GM18505 (cell line): Measurements from ENCODE around the gene EMC7.

Experiments used
- ATAC-seq: cut with Tn5 transposase; IDR thresholded peaks from one replicate; pipeline ENCODE4 v1.9.1; 2021; ENCODE audit not compliant: unreplicated experiment
- POLR2A ChIP-seq: IDR thresholded peaks from 4 replicates; pipeline ENCODE4 v1.6.1; 2011; ENCODE audit warnings: borderline replicate concordance; ENCODE audit not compliant: insufficient read depth, insufficient read length; ENCODE audit errors: extremely low read depth

Gene EMC7

DNA sequence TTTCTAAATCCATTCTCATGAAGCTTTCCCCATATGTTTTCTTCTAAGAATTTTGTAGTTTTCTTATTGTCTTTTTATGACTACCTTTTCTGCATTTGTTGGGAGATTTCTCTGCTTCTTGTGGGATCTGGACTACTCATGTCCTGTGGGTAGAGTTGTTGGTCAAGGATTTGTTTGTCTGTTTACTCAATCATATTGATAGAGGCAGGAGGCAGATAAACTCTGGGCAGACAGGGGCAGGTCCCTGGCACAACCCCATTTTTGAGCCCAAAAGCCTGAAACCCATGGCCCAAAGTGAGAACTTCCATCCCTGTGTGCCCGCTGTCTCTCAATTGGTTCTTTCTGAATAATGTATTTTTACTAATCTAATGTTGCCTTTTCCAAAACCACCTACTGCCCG, 12.6 kb upstream of the EMC7 start:
- no peak for TF ChIP-seq POLR2A
- no peak for ATAC-seq

DNA sequence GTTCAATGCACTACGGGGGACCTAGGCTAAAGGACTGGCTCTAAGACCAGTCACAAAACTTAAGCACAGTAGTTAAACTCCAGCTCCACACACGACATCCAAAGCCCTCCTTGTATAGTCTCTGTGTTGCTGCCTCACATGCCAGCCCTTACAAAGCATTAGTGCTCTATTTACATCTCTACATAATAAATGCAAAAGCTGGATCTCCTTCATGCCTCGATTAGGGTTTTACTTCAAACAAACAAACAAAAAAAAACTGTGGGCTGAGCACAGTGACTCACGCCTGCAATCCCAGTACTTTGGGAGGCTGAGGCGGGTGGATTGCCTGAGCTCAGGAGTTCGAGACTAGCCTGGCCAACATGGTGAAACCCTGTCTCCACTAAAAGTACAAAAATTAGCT, 9.8 kb upstream of the EMC7 start:
- TF ChIP-seq POLR2A, result no peak
- ATAC-seq, result no peak

DNA sequence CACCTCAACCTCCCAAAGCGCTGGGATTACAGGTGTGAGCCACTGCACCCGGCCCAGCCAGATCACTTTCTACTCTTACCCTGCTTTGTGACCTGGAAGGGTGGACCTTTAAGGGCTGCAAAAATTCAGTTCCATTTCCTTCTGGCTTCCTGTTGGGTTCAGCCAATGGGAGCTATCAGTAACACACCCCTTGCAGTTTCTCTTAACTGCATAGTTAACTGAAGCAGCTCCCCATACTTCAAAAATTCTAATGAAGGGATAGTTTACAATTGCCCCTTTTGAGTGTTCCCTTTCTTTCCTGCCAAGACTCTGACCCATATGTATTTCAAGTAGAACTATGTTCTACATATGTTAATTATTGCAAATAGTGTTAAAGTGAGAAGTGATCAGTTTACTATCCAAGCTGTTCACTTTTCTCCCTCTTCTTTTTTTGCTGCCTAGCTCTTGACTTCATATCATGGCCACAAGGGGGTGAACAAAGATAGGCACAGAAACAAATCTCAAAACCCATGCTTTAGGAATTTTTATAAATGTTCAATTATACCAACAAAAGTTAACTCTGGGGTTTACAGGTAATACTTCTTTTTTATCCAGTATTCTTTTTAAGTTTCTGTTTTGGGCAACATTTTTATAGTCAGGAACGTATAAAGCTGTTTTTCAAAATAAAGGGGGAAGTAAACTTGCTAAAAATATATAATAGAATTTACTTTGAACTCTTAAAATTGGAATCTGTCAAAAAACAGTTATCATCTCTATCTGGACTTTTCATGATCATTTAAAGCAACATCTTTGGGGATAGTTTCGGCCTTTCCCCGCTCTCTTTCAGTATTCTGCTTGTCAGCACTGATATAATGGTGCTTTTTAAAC, 8.4 kb upstream of the EMC7 start:
- no peak for ATAC-seq
- TF ChIP-seq POLR2A, result no peak

DNA sequence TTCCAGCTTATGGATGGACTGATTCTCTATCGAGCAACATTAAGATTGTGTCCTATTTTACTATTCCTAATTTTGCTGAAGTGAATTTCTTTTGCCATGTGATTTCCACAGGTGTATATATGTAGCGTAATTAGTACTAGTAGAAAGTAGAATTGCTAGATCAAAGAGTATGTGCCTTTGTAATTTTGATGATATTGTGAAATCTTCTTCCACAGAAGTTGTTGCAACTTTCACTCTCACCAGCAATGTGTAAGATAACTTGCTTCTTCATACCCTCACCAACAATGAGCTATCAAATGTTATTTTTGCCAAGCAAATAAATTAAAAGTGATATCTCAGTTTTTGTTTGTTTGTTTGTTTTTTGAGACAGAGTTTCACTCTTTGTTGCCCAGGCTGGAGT, 5.7 kb upstream of the EMC7 start:
- no peak for TF ChIP-seq POLR2A
- no peak for ATAC-seq

DNA sequence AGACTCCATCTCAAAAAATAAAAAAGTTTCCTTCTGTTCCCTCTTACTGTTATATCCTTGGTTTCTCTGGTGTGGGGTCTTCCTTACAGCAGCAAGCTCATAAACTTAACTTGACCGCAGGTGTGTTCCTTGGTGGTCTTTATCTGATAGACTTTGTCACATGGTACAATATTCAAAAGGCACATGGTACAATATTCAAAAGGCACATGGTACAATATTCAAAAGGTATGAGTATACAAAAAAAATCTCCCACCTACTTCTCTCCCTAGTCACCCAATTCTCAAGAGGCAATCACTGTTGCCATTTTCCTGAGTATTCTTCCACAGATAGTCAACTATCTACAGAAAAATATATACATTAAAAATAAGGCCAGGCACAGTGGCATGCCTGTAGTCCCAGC, 4.8 kb upstream of the EMC7 start:
- no peak for TF ChIP-seq POLR2A
- ATAC-seq, result no peak

DNA sequence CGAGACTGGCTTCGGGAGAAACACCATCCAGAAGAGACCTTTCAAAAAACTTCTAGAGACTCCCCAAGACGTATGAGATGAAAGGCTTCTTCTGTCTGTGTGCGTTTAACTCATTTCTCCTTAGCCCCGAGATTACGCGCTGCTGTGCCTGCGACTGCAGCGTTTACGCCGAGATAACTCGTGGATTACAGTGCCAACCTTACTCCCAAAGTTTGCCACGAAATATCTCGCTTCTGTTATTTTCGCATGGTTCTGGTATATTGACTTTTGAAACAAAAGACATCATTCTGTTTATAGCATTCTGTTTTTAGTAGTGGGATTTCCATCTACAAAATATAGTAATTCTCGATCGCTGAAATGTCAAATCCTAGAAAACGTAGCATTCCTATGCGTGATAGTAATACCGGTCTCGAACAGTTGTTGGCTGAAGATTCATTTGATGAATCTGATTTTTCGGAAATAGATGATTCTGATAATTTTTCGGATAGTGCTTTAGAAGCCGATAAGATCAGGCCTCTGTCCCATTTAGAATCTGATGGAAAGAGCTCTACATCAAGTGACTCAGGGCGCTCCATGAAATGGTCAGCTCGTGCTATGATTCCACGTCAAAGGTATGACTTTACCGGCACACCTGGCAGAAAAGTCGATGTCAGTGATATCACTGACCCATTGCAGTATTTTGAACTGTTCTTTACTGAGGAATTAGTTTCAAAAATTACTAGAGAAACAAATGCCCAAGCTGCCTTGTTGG, 688 bp upstream of the EMC7 start:
- TF ChIP-seq POLR2A, result no peak
- ATAC-seq, result no peak

DNA sequence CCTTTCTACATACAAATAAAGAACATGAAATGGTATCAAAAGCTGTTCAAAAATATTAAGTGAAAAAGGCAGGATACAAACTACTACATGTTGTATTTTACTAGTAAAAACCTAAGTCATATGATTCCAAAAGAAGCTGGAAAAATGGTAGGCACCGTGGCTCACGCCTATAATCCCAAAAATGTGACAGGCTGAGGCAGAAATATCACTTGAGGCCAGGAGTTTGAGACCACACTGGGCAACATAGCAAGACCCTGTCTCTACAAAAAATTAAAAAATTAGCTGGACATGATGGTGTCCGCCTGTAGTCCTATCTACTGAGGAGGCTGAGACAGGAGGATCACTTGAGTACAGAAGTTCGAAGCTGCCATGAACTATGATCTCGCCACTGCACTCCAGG, 1.7 kb downstream of the EMC7 start:
- no peak for ATAC-seq
- no peak for TF ChIP-seq POLR2A

DNA sequence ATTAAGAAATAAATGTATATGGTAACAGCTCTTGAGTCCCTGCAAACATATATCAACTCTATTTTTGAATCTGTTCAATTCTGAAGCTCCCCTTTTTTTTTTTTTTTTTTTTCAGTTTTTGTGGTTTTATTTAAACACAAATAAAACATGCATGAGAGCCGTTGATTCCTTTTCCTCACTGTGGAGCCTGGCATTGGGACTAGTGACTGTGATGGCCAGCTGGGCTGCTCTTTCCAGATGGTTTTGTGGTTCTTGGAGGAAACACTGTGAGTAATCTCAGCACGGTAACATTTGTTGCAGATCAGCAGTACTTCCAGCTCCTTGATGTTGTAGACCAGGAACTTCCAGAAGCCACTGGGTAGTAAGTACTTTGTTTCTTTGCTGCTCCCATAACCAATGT, 15.9 kb downstream of the EMC7 start:
- ATAC-seq, result no peak
- no peak for TF ChIP-seq POLR2A

DNA sequence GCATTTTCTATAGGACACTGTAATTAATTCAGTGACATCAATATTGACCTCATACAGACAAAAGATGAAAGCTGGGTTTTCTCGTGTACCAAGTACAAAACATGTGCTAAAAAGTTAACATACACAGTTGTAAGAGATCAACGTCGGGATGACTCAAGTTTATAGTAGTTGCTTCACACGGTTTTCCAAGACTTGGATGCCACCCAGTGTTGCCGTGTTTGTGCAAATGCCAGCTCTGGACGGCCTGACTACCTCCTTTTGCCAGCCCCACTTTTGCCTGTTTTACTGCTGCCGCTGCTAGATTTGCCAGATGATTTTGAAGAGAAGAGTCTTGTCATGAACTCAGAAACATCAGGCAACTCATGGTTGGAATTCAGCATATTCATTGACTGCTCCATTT, 17.6 kb downstream of the EMC7 start:
- no peak for TF ChIP-seq POLR2A

DNA sequence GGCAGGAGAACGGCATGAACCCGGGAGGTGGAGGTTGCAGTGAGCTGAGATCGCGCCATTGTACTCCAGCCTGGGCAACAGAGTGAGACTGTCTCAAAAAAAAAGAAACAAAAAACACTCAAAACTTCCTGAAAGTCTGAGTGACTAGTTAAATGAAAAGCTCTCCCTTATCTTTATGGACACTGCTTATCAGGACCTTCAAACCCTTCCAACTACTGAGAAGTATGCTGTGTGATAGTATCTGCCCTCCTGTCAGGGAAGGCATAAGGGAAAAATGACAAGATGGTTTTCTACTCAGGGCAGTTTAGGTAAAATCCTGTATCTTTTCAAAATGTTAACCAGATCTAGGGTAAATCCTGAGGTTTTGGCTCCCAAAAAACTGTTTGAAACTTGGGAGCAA, 21.8 kb downstream of the EMC7 start:
- no peak for ATAC-seq
- TF ChIP-seq POLR2A, result no peak

More for the DNA sequence above, 17.6 kb downstream of the EMC7 start:
- no peak for ATAC-seq

DNA sequence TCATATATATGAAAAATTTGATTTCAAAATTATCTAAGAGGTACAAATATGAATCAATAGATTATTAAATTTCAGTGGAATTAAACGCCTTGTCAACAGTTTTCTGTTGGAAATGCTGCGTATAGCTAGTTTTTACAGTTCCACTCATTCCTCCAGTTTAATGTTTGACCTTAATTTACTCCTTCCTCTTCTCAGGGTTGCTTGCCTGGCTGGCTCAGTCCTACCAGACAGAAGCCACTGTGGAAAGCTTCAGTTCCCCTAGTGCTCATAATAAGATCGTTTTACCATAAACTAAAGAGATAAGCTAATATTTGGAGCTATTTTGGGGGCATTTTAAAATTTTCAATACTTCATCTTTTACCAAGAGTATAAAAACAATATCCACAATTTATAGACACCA, 22.8 kb downstream of the EMC7 start:
- no peak for ATAC-seq
- TF ChIP-seq POLR2A, result no peak

DNA sequence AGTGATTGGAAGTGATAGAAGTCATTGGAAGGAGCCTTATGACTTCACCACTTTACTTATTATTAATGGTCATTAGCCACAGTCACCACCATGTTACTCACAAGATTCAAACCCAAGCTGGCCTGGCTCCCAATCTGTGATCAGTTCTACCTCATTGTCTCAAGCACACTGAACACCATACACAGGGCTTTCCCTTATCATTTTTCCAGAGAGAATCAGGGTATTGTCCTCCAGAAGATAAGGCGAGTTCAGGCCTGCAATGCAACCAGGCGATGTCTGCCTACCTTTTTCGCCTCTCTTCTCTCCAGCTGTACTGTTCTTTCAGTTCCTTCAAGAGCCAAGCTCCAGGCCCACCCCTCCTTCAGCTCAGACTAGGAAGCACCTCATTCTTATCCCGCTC, 24.9 kb downstream of the EMC7 start:
- no peak for ATAC-seq
- TF ChIP-seq POLR2A, result no peak

DNA sequence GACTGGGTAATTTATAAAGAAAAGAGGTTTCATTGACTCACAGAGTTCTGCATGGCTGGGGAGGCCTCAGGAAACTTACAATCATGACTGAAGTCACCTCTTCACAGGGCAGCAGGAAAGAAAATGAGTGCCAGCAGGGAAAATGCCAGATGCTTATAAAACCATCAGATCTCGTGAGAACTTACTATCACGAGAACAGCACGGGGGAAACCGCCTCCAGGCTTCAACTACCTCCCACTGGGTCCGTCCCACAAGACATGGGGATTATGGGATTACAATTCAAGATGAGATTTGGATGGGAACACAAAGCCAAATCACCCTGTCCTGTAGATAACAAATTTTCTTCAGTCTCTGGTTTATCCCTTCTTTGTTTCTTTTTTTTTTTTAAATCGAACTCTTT, 31.7 kb downstream of the EMC7 start:
- TF ChIP-seq POLR2A, result no peak
- no peak for ATAC-seq

DNA sequence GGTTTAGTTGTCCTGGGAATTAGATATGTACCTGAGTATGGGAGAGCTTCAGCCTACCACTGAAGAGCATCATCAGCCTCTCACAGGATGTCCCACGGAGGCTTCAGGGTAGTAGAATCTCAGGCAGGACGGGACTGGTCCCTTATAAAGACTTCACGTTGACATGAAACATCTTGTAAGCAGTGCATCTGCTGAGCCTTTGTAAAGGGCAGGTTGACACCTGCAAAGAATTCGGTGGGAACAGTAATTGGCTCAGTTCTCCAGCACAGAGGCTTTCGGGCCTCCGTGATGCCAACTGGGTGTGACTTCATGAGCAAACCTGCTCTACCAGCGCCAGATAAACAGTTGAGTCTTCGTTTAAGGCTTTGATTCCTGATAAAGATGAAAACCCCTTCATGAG, 35.7 kb downstream of the EMC7 start:
- no peak for ATAC-seq
- TF ChIP-seq POLR2A, result no peak
